GM21825 (cell line): ENCODE results near the gene NEU2.
"Not testable (repeated sequence)": the region's sequence is repeated elsewhere in the genome, so short reads cannot be mapped to it uniquely, and the experiment has no call there.

Experiments
- ATAC-seq: cut with Tn5 transposase; IDR thresholded peaks from one replicate; pipeline ENCODE4 v1.9.1; 2021; ENCODE audit warnings: mild to moderate bottlenecking, moderate library complexity; ENCODE audit not compliant: unreplicated experiment

Gene NEU2

DNA sequence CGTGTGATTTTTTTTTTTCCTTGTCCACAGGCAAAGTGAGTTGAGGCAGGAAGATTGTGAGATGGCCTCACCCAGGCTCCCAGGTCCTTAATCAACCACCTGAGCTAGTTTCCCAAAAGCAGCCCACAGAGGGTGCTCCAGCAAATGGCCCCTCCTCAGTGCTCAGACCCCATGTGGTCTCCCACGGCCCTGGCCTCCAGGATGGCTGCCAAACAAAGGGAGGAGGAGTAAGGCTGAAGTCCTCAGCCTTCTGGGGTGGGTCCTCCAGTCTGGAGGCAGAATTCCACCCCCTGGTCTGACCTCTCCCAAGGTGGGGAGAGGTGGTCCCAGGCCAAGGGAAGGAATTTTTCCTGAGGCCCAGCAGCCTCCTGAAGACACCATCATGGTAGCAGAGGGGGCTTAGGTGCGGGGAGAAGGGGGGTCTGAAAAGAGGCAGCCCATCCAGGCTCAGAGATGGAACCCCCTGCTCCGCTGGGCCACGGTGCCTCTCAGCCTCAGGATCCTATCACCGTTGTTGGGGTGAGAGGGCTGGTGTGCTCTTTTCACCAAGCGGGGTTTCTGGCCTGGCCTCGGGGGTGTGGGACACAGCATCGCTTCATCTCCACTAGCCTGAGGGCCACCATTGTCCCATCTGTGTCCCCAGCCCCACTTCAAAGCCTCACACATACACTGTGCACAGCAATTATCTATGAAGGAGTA, 21.8 kb upstream of the NEU2 start:
- no peak for ATAC-seq

DNA sequence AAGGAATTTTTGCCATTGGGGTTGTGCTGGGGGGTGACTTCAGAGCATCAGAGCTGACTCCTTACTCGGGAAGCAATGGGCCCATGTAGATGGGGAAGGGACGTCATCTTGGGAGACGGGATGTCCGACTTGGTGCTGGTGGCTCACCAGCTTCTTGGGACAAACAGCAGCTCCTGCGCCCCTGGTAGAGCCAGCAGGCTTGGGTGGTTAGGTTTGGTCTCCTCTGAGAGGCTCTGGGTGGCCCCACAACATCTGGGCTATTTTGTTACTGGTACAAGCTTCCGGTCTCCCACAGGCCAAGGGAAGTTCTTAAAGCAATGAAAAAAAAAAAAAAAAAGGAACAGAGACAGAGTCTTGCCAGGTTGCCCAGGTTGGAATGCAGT, 21.2 kb upstream of the NEU2 start:
- no peak for ATAC-seq

DNA sequence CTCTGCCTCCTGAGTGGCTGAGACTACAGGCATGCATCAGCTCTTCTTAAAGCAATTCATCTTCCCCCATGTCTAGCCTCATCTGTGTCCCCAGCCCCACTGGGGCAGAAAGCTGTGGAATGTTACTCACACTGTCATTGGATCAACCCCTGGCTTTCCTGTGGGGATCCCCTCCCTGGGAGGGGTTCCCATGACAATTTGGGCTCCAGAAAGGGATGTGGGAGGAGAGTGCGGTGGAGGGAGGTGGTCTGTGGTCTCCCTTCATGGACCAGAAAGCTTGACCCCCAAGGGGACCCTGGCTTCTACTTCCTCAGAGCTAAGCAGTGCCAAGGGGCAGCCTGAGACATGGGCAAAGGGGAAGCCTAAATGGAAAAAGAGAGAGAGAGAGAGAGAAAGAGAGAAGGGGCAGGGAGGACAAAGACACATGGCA, 20.8 kb upstream of the NEU2 start:
- no peak for ATAC-seq

DNA sequence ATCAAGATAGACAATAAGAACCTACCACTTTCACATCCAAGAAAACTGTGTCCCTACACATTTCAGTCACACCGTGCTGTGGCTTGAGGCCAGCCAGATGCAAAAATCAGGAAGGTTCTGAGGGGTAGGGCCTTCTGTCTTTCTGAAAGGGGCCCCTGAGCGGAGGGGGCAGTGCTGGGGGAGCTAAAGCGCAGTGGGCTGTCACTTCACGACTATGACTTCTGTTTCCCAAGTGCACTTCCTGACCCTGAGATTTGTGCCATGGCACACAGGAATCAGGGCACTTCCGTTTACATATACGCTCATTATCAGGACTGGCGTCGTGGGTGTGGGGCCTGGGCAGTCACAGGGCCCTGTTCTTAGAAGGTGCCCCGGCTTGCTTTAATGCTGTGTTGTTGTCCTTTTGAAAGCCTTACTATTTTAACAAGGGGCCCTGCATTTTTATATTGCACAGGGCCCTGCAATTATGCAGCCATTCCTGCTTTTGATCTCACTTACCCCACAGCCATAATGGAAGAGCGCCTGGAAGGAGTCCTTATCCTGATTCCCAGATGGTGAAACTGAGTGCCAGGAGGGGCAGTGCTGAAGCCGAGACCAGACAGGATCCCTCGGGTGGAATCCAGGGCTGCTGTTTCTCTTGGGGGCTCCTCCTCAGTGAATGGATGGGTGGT, 20.0 kb upstream of the NEU2 start:
- no peak for ATAC-seq

DNA sequence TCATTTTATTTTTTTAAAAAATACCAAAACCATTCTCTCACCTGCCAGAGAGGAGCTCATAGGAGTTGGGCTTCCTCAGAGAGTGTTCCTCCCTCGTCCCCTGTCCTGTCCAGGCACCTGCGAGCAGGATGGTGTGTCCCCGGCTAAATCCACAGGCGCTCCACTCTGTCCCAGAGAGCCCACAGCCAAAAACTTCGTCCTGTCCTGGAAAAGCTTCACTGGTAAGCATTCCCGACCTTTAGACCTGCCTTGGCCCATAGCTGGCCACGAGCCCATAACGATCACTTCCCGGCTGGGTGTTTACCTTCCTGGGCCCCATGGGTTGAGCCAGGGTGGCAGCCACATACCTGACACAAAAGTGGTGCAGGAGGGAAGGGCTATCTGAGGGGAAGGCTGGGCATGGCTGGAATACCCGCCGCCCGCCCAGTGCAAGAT, 19.4 kb upstream of the NEU2 start, which contains the start of gene NGEF:
NGEF (minus strand) TSS at position 230 of the 435 bp plus-strand sequence. CDS start 38,366 bp downstream, outside the sequence.
- ATAC-seq: no peak

DNA sequence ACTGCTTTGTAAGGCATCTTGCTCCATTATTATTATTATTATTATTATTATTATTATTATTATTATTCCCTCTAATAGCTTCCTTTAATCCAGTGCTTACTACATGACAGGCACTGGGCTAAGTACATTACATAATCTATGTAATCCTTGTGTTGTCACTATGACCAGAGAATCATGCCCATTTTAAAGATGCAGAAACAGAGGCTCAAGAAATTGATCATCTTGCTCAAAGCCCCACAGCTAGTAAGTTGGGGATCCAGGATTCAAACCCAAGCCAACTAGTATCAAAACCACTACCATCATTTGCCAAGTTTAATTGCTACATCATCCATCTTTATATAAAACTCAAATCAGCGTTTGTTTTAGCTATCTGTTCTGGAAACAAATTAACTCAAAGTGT, 18.8 kb upstream of the NEU2 start:
- ATAC-seq: no peak

DNA sequence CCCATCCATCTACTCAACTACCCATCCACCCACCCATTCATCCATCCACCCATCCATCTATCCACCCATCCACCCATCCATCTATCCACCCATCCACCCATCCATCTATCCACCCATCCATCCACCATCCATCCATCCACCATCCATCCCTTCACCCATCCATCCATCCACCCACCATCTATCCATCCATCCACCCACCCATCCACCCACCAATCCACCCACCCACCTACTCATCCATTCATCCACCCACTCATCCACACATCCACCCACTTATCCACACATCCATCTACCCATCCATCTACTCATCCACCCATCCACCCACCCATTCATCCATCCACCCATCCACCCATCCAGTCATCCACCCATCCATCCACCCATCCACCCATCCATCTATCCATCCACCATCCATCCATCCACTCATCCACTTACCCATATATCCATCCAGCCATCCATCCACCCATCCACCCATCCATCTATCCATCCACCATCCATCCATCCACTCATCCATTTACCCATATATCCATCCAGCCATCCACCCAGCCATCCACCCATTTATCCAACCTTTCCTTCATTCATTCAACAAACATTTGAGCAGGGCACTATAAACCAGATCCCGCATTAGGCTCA, 17.3 kb upstream of the NEU2 start:
- ATAC-seq: no peak

DNA sequence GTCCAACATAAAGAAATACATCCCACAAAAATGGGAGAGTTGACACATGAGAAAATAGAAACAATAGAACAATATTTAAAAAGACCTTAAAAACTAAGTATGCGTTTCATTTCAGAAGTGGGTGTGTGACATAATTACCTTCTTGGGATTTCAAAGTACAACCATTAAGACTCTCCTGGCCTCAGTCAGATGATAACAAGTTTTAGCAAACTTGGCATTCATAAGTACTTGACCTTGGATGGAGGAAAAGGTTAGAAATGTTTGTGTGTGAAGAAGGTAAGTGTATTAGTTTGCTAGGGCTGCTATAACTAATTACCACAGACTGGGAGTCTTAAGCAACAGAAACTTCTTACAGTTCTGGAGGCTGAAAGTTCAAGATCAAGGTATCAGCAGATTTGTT, 14.5 kb upstream of the NEU2 start:
- ATAC-seq: no peak

DNA sequence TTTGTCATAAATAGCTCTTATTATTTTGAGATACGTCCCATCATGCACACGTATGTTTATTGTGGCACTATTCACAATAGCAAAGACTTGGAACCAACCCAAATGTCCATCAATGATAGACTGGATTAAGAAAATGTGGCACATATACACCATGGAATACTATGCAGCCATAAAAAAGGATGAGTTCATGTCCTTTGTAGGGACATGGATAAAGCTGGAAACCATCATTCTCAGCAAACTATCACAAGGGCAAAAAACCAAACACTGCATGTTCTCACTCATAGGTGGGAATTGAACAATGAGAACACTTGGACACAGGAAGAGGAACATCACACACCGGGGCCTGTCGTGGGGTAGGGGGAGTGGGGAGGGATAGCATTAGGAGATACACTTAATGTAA, 12.9 kb upstream of the NEU2 start:
- ATAC-seq: not testable (repeated sequence)

DNA sequence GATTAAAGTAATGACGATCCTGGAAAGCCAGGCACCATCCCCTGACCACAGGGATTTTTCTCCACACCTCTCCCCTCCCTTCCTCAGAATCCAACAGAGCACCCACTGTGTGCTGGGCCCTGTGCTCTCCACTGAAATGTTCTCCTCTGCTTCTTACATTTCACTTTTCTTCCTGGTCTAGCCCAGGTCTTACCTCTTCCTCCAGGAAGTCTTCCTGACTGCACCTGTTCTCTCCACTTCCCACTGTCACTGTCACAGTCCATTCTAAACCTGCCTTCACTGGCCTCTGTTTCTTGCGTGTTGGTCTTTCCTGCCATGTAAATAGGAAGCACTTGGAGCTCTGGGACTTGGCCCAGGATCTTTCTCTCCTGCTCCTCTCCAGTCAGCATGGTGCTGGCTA, 12.0 kb upstream of the NEU2 start:
- no peak for ATAC-seq

DNA sequence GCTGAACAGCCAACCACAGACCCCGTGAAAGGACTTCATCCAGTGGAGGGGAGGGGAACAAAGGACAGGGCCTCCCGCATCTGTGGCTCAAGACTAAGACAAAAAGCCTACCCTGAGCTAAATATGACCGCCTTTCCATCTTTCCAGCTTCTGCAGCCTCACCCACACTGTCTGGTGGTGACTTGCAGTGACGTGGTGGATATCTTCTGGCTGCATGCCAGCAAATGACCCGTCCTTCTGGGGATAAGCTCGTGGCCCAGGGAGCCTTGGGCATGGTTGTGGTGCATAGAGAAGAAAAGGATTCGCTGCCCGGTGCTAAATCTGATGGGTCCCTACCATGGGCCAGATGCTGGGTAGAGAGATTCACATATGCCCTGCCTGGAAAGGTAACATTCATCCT, 10.7 kb upstream of the NEU2 start:
- ATAC-seq: no peak

DNA sequence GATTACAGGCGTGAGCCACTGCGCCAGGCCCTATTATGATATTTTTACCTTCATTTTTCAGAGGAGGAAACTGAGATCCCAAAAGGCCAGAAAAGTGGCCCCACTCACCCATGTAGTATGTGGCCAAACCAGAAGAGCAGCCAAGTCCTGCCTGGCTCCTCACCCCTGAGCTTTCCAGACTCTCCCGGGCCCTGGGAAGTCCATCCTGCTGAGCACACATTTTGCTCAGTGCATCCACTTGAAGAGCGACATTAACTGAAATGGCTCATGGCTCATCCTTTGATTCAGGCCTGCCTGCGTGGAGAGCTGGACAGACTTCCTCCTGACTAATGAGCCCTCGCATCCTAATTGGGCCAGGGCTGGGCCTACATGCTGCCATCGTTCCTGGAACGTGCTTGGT, 9.9 kb upstream of the NEU2 start:
- ATAC-seq: no peak

DNA sequence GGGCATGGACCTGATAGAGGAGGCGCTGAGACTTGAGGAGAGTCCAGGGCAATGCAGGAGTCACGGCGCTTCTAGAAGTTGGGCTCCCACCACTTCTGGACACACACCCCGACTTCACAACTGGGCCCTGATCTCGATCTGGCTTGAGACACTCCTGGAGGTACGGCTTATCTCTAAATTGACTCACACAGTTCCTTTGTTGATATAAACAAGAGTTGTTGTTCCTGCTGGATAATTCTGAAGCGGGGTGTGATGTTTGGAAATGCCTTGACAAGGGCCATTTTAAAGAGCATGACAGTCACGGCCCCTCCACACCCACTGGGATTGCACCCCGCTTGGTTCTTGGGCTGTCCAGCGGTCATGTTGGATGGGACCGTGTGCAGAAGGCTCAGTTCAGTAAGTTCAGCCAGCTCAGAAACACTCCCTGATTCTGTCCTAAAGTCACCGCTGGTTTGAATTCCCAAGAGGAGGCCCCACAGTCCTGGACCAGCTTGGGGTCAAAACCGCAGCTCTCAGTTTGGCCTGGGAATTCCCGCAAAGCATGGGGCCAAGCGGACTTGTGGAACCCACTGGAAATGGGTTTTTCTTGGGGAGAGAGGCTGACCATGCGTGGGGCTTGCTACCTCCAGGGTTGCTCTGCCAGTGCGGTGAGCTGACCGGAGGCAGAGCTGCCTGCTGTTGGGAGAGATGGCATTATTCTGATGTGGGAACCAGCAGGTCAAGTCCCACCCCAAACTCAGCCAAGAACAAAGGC, 9.3 kb upstream of the NEU2 start:
- ATAC-seq: no peak

DNA sequence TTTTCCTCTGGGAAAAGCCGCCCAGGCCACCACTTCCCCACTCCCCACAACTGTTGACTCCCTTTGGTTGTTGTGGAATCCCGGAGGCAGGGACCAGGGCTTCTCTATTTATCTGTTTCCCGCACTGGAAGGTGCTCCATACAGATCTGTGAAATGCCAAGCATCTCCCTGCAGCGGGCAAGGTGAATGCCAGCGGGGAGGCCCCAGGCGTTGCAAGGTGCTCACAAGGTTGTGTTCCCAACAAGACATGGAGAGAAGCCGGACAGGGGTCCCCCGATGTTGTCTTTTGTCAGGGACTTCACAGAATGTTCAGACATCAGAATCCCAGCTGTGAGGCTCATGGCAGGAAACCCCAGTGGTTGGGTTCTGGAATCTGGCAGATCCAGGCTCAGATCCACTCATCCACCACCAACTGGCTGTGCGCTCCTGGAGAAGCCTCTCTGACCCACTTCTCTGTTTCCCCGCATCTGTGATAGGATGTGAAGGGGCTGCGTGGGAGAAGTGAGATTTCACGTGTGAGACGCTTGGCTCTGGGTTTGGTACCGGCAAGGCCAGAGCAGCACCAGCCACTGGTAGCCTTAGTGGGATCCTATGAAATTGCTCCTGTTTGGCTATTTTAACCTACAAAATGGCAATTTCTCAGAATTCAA, 8.6 kb upstream of the NEU2 start:
- ATAC-seq: no peak

DNA sequence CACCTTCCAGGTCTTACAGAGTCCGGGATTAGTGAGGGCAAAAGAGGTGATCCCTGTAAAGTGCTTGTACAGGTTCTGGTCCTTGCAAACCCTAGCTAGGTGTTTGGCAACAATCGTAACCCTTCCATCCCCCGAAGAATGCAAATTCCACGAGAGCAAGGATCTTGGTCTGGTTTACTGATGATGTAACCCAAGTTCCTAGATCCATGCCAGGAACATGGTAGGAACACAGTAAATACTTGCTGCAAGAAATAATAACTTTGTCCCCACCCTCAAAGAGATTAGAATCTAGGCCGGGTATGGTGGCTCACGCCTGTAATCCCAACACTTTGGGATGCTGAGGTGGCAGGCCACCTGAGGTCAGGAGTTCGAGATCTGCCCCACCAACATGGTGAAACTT, 6.8 kb upstream of the NEU2 start:
- ATAC-seq: no peak

DNA sequence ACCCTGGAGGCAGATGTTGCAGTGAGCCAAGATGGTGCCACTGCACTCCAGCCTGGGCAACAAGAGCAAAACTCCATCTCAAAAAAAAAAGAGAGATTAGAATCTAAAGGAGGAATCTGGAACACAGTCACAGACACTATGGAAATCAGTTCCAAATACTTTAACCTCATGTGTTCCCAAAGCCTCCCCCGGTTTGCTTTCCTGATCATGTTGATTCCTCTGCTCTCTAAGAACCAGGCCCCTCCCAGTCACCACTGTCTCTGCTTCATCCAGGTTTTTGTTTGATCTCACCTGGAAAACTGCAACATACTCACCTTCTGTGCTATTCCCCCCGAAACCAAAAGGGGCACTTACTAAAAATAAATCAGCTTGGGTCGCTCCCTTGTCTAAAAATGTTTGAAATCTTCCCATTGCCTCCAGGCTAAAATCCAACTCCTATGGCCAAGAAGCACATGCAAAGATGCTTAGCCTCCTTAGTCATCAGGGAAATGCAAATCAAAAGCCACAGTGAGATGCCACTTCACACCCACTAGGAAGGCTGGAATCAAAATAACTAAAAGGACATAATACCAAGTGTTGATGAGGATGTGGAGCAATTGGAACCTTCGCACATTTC, 6.2 kb upstream of the NEU2 start:
- no peak for ATAC-seq

DNA sequence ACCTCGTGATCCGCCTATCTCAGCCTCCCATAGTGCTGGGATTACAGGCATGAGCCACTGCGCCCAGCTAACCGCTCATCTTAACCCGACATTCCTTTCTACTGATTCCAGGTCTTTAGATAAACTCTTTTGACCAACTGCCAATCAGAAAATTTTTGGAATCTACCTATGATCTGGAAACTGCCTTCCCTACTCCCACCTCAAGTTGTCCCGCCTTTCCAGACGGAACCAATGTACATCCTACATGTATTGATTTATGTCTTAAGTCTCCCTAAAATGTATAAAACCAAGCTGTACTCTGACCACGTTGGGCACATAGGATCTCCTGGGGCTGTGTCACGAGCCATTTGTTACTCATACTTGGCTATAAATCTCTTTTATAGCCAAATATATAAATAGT, 3.2 kb upstream of the NEU2 start:
- ATAC-seq: no peak

DNA sequence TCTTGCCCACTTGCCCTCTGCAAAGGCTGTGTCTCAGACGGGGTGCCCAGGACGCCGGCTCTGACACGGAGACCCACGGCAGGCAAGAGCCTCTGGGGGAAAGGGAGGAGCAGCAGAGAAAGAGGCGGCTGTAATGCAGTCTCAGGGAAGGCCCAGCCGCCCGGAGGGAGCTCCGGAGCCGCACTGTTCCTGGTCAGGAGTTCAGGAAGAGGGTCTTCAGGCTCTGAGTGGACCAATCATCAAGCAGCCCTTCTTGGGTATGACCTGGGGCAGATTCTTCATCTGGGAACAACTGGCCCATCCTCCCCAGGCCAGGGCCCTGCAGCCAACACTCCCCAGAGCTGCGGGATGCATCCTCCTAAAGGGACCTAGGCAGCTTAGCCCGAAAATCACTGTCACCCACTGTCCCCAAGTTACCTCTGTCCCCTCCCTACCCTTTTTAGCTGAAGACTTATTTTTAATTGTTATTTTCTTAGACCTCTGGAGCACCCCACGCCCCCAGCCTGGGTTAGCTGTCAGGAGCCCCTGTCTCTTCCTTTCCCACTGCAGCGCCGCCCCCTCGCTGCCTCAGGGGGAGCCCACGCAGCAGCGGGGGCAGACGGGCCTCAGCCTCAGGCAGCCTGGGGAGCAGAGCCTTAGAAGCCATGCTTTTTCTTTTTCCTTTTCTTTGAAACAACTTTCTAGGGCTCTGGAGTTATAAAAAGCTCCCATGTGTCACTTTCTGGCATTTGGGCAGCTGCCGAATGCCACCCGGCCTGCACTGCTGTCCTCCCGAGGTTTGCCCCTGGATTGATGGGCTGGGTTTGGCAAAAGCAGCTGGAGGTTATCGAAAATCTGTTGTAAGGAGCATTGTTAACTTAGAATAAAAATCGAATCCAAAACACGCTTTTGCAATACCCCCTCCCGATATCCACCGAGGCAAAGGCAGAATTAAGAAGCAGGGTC, 644 bp upstream of the NEU2 start:
- no peak for ATAC-seq

DNA sequence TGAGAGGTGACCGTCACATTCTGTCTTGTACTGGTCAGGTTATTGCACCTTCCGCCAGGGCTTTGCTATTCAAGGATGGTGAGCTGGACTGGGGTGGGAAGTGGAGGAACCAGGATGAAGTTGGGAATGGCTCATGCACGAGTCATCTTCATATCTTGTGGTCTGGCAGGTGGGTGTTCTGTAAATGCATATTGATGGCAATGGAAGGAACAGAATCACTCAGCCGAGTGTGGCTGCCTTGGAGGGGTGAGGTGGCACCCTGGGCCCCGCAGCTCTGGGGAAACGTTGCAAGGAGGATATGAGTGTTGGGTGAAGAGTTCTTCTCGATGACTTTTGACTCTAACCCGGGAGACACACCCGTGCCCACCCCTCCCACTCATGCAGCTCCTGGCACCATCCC, 1.2 kb downstream of the NEU2 start:
- no peak for ATAC-seq
